ENCODE data around the gene PRTG. TPM values are rescaled to one million over a fixed set of nuclear protein-coding genes. Genes with fewer than 3 reads are reported as not detected.

The PRTG gene
- total RNA-seq, 1 experiment from 2014 or later = 11.4 TPM

GRCh38 chr15:55741833-55742497, 987 bp downstream of the PRTG start:
- Histone ChIP-seq H3K4me1 (ENCODE audit: control insufficient read depth, insufficient read depth, low read length) (peaks cover 20% of the 10 kb centered on the region), H3K4me3 (ENCODE audit: low read depth in 2 of 2, low read length in 2 of 2) (peak overlapping the region; percentile 64 to 89), H3K27ac (ENCODE audit: low read length) (peak overlapping the region; percentile 29), H3K27me3 (ENCODE audit: control insufficient read depth, insufficient read depth, low read length) (no peaks in the 10 kb centered on the region), H3K9me3 (ENCODE audit: control insufficient read depth, insufficient read depth, low read depth, low read length) (no peaks in the 10 kb centered on the region), H3K36me3 (ENCODE audit: control insufficient read depth, insufficient read depth, low read length) (no peaks in the 10 kb centered on the region)
- intact Hi-C loops (cut with micrococcal nuclease; ENCODE audit: unreplicated experiment) = no loop called here
- ChIA-PET POLR2A (no interaction called here), CTCF (no interaction called here)
- TF ChIP-seq SIN3A (IDR thresholded peaks at IDR 0.05; ENCODE audit: borderline replicate concordance, insufficient read depth, low read depth, low read length) = no peak
- TF ChIP-seq CTCF (IDR thresholded peaks at IDR 0.05) = 0 out of 2 replicates have a peak, but pooled peaks have one; percentile 20
- no peak for TF ChIP-seq POLR2AphosphoS5 (IDR thresholded peaks at IDR 0.05; ENCODE audit: low read depth, low read length)
- TF ChIP-seq REST (IDR thresholded peaks at IDR 0.05; ENCODE audit: insufficient read depth in 1 of 2, low read depth in 2 of 2, low read length in 1 of 2) = no peak
- no peak for TF ChIP-seq TCF7L2 (IDR thresholded peaks at IDR 0.05; ENCODE audit: low read depth, low read length)
- in situ Hi-C loops (cut with HindIII; ENCODE audit: low pct_unique_long_range_greater_than_20kb, low sequenced_read_pairs) = no loop called here
- BruUV-seq (replicated peaks) = TSS peak; percentile 67
- no peak for DNase-seq (ENCODE audit: low read depth, low spot score)
- ATAC-seq = no peak; the same call in 1 of the 2 replicates

GRCh38 chr15:55740981-55741832, 1.7 kb downstream of the PRTG start:
- intact Hi-C loops (cut with micrococcal nuclease; ENCODE audit: unreplicated experiment) = no loop called here
- Histone ChIP-seq H3K27ac (ENCODE audit: low read length) (peak overlapping the region; percentile 29), H3K9me3 (ENCODE audit: control insufficient read depth, insufficient read depth, low read depth, low read length) (no peaks in the 10 kb centered on the region), H3K4me3 (ENCODE audit: low read depth in 2 of 2, low read length in 2 of 2) (peak overlapping the region; percentile 64 to 89), H3K27me3 (ENCODE audit: control insufficient read depth, insufficient read depth, low read length) (no peaks in the 10 kb centered on the region), H3K4me1 (ENCODE audit: control insufficient read depth, insufficient read depth, low read length) (peaks cover 24% of the 10 kb centered on the region), H3K36me3 (ENCODE audit: control insufficient read depth, insufficient read depth, low read length) (no peaks in the 10 kb centered on the region)
- in situ Hi-C loops (cut with HindIII; ENCODE audit: low pct_unique_long_range_greater_than_20kb, low sequenced_read_pairs) = no loop called here
- no TSS peak for BruUV-seq (replicated peaks)
- no peak for ATAC-seq
- no peak for DNase-seq (ENCODE audit: low read depth, low spot score)
- ChIA-PET POLR2A (interaction anchor here (0.6 kb wide), 1 partner anchor 31 kb away, joined by 3 read pairs; no protein-coding TSS in a partner anchor), CTCF (no interaction called here)
- TF ChIP-seq TCF7L2 (IDR thresholded peaks at IDR 0.05; ENCODE audit: low read depth, low read length) (0 out of 2 replicates have a peak, but pooled peaks have one; percentile 1), POLR2AphosphoS5 (IDR thresholded peaks at IDR 0.05; ENCODE audit: low read depth, low read length) (no peak)
